Activated T-cell treated with anti-CD3 and anti-CD28 coated beads, Interleukin-2, amount 50 U/mL, for 24 hours (primary cell): Measurements from ENCODE around the gene SLC27A3.
A peak's percentile ranks its signal among the peaks of the same experiment; 100 is the strongest.

ENCODE experiments used
- DNase-seq: peaks from one replicate; pipeline ENCODE4 v3.0.0-alpha.2; 2020
- H3K27ac Mint-ChIP-seq: 2 replicates; pipeline ENCODE4 v1.8.0; 2020; ENCODE audit warnings: mild to moderate bottlenecking, mixed read lengths
- H3K27me3 Mint-ChIP-seq: 2 replicates; pipeline ENCODE4 v1.8.0; 2020; ENCODE audit warnings: mixed read lengths
- H3K36me3 Mint-ChIP-seq: 2 replicates; pipeline ENCODE4 v1.8.0; 2020; ENCODE audit warnings: low read depth, mixed read lengths
- H3K4me1 Mint-ChIP-seq: 2 replicates; pipeline ENCODE4 v1.8.0; 2020; ENCODE audit warnings: low read depth, mixed read lengths
- H3K4me3 Mint-ChIP-seq: 2 replicates; pipeline ENCODE4 v1.8.0; 2020; ENCODE audit warnings: mild to moderate bottlenecking, moderate library complexity, mixed read lengths
- H3K9me3 Mint-ChIP-seq: 2 replicates; pipeline ENCODE4 v1.8.0; 2020; ENCODE audit warnings: mixed read lengths

The SLC27A3 gene, protein sequence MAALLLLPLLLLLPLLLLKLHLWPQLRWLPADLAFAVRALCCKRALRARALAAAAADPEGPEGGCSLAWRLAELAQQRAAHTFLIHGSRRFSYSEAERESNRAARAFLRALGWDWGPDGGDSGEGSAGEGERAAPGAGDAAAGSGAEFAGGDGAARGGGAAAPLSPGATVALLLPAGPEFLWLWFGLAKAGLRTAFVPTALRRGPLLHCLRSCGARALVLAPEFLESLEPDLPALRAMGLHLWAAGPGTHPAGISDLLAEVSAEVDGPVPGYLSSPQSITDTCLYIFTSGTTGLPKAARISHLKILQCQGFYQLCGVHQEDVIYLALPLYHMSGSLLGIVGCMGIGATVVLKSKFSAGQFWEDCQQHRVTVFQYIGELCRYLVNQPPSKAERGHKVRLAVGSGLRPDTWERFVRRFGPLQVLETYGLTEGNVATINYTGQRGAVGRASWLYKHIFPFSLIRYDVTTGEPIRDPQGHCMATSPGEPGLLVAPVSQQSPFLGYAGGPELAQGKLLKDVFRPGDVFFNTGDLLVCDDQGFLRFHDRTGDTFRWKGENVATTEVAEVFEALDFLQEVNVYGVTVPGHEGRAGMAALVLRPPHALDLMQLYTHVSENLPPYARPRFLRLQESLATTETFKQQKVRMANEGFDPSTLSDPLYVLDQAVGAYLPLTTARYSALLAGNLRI

DNA sequence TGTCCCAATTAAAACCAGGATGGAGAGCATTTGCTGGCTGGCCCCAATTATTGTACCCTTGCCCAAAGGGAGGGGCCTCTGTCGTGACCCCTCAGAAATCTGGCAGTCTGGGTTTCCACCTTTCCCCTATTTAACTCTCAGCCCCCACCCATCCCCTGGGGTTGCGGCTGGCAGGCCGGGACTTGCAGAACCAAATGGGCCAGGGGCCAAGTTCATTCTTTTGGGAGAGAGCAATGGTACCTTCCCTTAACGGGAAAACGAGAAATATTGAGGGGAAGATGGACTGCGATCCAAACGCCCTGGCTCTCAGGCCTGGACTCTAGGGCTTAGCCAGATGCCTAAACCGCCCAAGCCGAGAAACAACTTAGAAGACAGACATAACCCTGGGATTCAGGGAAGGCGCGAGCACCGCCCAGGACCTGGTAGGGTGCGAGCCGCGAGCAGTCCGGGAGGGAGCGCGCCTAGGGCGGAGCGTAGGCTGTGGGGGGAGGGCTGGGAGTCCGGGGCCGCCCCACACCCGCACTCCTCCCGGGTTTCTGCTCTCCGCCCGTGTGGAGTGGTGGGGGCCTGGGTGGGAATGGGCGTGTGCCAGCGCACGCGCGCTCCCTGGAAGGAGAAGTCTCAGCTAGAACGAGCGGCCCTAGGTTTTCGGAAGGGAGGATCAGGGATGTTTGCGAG is at the start of gene SLC27A3:
TSS of gene SLC27A3 (plus strand) at position 628 of the 678 bp plus-strand sequence. CDS start 91 bp downstream, outside the sequence.
- no peak for DNase-seq
- Mint-ChIP-seq H3K4me1 (peaks cover 28% of the 10 kb centered on the region), H3K9me3 (no peaks in the 10 kb centered on the region), H3K27ac (no peak within 1 kb of the TSS), H3K27me3 (no peaks in the 10 kb centered on the region), H3K4me3 (peak within 1 kb of the TSS; percentile 75), H3K36me3 (peaks cover 39% of the 10 kb centered on the region)

DNA sequence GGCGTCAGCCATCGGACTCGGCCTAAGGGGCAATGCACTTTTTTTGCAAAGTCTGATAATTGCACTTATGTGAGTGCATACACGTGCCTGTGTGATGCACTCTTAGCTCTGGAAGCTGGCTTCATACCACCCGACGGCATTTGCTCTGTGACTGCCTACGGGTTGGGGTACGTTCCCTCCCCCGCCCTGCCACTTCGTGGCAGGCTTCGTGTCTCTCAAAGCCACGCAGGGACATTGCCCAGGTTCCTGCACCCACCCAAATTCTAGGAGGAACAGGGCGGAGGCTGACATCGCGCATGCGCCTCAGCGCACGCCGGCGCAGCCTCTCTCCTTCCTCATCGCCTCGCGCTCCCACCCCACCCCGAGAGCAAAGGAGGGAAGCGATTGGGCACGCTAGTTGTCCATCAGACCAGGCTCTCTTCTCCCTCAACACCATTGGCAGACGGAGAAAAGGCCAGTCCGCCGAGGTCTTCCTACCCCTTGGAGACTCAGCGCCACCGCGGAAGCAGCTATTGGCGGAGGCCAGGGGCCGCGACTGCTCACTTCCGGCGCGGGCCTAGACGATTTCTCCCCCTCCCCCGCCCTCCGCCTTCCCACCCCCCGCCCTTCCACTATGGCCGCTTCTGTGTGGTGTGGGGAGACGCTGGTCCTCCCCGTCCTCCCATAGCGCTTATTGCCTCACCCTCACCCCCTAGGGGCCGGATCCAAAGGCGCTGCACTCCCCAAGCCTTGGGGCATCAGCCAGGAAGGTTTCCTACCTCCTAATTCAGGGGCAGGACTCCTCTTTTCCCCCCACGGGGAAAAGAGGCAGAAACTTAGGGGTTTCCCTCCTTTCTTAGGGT is 47.5 kb upstream of the SLC27A3 start, which contains the start of gene INTS3:
TSS of gene INTS3 (plus strand) at position 588 of the 842 bp plus-strand sequence. CDS start 585 bp downstream, outside the sequence.
- Mint-ChIP-seq H3K4me3 (peak within 1 kb of the TSS; percentile 93), H3K36me3 (peaks cover 35% of the 10 kb centered on the region), H3K27ac (peak within 1 kb of the TSS; percentile 97), H3K27me3 (no peaks in the 10 kb centered on the region), H3K4me1 (peaks cover 37% of the 10 kb centered on the region), H3K9me3 (no peaks in the 10 kb centered on the region)
- DNase-seq = peak; percentile 98

DNA sequence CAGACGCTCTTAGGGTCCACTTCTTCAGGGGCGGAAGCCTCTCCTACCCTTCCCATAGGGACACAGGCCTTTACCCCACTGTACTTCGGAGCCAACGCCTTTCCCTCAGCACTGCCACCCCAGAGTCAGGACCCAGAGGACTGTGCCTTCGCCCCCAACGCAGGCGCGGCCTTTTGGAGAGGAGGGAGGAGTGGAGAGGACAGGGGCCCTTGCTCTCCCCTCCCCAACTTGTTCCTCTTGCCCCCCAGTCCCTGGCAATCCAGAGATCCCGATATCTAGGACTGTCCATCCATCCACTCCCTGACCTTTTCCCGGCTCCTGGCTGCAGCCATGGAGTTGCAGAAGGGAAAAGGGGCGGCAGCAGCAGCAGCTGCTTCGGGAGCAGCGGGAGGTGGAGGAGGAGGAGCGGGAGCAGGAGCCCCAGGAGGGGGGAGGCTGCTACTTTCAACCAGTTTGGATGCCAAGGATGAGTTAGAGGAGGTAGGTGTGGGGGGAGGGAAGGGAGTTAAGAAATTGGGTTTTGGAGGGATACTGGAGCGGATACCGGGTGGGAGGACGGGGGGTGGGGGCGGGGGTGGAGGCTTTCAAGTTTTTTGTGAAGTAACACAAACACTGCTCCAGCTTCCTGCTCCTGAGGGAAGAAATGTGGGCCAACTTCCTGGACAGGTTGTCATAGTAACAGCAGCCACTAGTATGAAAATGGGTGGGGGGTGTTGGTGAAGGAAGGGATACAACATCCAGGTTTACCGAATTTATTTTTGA is 46.7 kb upstream of the SLC27A3 start:
- Mint-ChIP-seq H3K9me3 (no peaks in the 10 kb centered on the region), H3K27ac (peak overlapping the region; percentile 97), H3K27me3 (no peaks in the 10 kb centered on the region), H3K4me1 (peaks cover 37% of the 10 kb centered on the region), H3K36me3 (peaks cover 41% of the 10 kb centered on the region), H3K4me3 (peak overlapping the region; percentile 93)
- DNase-seq = no peak

DNA sequence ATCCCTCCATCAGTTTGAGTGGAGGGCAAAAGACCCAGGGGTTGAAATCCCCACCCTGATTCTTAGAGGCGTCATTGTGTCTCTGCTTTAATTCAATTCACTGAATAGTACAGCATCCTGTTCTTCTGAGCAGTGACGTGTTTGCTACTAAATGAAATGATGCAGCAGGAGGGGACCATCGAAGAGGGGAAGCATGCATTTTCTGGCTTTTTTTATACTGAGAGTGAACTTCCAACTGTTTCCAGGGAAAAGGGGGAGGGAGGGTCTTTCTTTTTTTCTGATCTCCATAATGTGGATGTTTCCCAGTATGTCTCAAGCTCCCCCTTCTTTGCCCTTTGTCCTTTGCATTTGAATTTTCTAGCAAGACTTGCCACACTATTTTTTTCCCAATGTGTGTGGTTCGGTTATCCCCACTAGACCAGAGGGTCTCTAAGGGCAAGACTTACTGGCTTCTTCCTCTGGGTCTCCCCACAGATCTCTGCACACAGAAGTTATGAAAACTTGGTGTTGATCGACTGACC is 44.7 kb upstream of the SLC27A3 start:
- DNase-seq = no peak
- Mint-ChIP-seq H3K27me3 (no peaks in the 10 kb centered on the region), H3K9me3 (no peaks in the 10 kb centered on the region), H3K4me3 (peak overlapping the region; percentile 93), H3K4me1 (peaks cover 43% of the 10 kb centered on the region), H3K36me3 (peaks cover 61% of the 10 kb centered on the region), H3K27ac (peak overlapping the region; percentile 83)

DNA sequence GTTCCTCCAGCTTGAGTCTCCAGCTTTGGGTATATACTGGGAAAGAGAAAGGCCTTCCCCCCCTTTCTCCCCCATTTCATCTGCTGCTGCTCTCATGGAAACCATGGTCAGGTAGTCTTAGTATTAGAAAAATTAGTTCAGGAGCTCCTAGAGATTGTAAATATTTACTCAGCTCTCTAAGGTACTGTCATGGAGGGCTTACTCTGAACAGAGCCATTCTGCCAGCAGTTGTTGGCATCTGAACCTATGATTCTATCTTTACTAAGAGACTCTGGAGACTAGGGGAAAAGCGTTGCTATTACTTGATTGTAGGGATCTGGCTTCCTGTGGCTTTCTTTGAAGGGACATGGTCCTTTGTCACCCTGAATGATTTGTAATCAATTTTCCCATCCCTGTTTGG is 41.2 kb upstream of the SLC27A3 start:
- no peaks in the 10 kb centered on the region for H3K27me3 Mint-ChIP-seq
- no peak for DNase-seq
- H3K27ac Mint-ChIP-seq = no peak overlapping the region
- no peak overlapping the region for H3K4me3 Mint-ChIP-seq
- peaks cover 34% of the 10 kb centered on the region for H3K4me1 Mint-ChIP-seq
- H3K9me3 Mint-ChIP-seq = no peaks in the 10 kb centered on the region
- peaks cover 71% of the 10 kb centered on the region for H3K36me3 Mint-ChIP-seq

DNA sequence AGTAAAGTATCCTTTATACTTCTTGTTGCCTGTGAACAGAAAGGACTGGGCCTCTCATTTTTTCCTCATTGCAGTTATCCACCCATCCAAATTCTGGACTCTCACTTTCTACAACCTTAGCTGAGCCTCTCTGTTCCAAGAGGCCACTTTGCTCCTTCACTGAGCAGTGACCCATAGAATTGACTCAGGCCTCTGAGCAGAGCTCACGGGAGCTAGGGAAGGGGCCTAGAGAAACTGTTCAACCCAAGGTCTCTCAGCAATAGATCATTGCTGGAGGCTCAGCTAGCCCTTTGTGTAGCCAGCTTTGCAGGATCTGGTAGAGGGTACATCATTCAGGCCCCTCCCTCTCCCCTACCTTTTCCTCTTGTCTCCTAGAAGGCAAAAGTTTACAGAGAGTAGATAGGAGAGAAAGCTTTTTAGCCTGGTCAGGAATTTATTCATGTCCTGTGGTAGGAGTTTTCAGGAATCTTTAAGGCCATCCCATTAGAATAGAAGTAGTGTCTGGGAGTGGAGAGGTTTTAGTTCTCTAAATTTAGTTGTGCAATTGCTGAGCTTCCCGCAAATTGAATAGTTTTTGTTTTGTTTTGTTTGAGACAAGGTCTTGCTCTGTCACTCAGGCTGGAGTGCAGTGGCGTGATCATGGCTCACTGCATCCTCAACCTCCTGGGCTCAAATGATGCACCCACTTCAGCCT is 40.7 kb upstream of the SLC27A3 start:
- H3K27me3 Mint-ChIP-seq = no peaks in the 10 kb centered on the region

DNA sequence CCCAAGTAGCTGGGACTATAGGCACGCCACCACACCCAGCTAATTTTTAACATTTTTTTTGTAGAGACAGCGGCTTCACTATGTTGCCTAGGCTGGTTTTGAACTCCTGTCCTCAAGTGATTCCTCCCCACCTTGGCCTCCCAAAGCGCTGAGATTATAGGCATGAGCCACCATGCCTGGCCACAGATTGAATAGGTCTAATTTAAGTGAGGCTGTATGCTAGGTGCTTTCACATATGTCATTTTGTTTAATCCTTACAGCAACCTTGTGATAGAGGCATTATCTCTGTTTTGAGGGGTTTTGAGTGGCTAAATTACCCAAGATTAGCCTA is 40.2 kb upstream of the SLC27A3 start:
- Mint-ChIP-seq H3K9me3 (no peaks in the 10 kb centered on the region), H3K27ac (no peak overlapping the region), H3K4me3 (no peak overlapping the region), H3K4me1 (peaks cover 24% of the 10 kb centered on the region), H3K27me3 (no peaks in the 10 kb centered on the region), H3K36me3 (peaks cover 64% of the 10 kb centered on the region)
- DNase-seq = no peak

More for the DNA sequence above, 40.7 kb upstream of the SLC27A3 start:
- Mint-ChIP-seq H3K4me1 (peaks cover 28% of the 10 kb centered on the region), H3K4me3 (no peak overlapping the region), H3K27ac (no peak overlapping the region), H3K9me3 (no peaks in the 10 kb centered on the region), H3K36me3 (peaks cover 66% of the 10 kb centered on the region)
- no peak for DNase-seq

DNA sequence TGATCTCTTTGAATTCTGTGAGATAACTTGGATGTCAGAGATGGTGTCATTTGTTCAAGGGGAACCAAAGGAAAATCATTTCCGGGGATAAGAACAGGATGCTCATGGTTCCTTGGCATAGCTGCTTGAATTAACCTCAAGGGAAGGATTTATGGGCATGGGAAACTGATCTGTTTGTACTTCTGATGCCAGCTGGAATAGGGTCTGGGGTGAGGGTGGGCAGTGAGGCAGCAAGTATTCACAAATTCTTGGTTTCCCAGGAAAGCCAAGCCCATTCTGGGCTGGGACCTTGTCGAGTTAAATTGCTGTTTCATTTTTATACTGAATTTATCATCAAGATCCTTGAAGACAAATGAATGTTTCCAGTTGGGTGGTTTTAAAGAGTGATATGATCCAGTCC is 33.2 kb upstream of the SLC27A3 start:
- Mint-ChIP-seq H3K27ac (peak overlapping the region; percentile 55), H3K36me3 (peaks cover 74% of the 10 kb centered on the region), H3K4me3 (no peak overlapping the region)

DNA sequence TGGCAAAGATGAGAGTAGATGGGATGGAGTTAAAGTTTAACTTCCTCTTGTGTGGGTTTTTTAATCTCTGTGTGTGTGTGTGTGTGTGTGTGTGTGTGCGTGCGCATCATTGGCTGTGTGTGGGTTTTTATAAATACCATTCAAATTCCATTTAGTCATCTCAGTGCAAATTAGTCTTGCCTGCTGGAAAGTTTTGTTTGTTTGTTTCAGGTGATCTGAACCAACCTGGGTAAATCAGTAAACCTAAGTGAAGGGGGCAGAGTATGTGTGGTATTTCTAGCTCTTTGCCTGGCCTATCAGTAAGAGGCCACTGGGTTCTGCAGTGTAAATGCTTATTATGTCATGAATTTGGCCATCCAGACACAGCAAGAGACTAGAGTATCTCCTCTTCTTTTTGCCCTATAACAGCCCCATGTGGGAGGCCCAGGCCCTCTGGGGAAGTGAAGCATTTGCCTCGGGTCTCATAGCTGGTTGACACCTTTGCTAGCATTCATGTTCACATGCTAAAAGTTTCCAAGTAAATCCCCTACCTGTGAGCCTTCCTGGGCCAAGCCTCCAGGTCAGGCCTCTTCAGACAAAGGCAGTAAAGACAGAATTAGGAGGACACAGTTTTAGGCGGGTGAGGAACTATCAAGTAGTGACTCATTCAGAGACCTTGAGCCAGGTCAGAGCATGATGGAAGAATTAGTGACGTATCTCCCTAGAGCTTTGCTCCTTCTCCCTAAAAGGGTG is 32.6 kb upstream of the SLC27A3 start:
- Mint-ChIP-seq H3K36me3 (peaks cover 74% of the 10 kb centered on the region), H3K9me3 (no peaks in the 10 kb centered on the region), H3K27me3 (no peaks in the 10 kb centered on the region), H3K4me1 (peaks cover 25% of the 10 kb centered on the region), H3K27ac (peak overlapping the region; percentile 55), H3K4me3 (no peak overlapping the region)
- DNase-seq = no peak

More for the DNA sequence above, 33.2 kb upstream of the SLC27A3 start:
- DNase-seq = no peak
- Mint-ChIP-seq H3K27me3 (no peaks in the 10 kb centered on the region), H3K9me3 (no peaks in the 10 kb centered on the region), H3K4me1 (peaks cover 25% of the 10 kb centered on the region)

DNA sequence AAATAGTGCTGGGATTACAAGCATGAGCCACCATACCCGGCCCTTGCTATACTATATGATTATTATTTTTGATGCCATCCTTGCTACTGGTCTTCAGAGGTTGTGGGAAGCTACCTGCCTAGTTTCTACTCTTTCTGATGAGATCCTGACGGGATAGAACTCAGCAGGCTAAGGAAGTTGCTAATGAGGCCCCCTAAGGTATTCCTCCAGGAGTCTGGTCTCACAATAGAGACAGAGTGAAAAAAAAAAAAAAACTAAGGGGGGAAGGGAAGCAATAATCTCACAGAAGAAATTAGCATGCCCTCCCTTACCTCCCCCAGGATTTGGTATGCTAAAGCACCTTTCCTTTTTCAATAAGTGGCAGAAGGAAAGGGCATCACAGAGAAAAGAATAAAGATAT is 29.8 kb upstream of the SLC27A3 start:
- Mint-ChIP-seq H3K27ac (no peak overlapping the region), H3K4me1 (peaks cover 34% of the 10 kb centered on the region), H3K9me3 (no peaks in the 10 kb centered on the region), H3K36me3 (peaks cover 94% of the 10 kb centered on the region), H3K4me3 (no peak overlapping the region), H3K27me3 (no peaks in the 10 kb centered on the region)
- DNase-seq = no peak

DNA sequence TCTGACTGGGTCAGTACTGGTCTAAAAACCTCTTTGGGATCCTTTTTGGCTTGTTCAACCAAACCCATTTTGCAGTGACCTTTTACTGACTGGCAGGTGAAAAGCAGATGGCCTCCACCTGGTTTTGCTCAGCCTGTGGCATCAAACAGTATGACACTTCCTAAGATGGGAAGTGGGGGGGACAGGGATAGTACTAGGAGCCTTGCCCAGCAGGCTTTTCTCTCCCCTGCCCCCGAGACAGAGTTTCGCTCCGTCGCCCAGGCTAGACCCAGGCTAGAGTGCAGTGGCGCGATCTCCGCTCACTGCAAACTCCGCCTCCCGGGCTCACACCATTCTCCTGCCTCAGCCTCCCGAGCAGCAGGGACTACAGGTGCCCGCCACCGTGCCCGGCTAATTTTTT is 29.0 kb upstream of the SLC27A3 start:
- Mint-ChIP-seq H3K4me1 (peaks cover 34% of the 10 kb centered on the region), H3K27me3 (no peaks in the 10 kb centered on the region), H3K27ac (no peak overlapping the region), H3K36me3 (peaks cover 94% of the 10 kb centered on the region), H3K4me3 (no peak overlapping the region), H3K9me3 (no peaks in the 10 kb centered on the region)
- DNase-seq = no peak

DNA sequence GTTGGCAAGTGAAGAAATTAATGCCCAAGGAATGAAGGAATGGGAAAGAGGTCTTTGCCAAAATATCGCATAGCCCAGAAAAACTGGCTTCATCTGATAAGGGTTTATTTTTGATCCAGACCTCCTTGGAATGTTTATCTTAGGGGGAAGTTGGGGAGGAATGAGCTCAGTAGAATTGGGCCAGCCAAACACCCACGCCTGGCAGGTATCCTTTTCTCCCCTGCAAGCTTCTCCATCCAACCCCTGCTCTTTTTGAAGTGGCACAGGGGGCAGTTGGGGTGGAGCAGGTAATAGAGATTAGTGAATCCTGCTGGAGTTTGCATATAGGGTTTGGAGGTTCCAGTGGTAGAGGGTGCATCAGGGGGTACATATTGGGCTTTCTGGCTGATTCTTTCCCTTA is 26.3 kb upstream of the SLC27A3 start:
- Mint-ChIP-seq H3K4me1 (peaks cover 13% of the 10 kb centered on the region), H3K27me3 (no peaks in the 10 kb centered on the region), H3K4me3 (no peak overlapping the region), H3K27ac (no peak overlapping the region), H3K36me3 (peaks cover 90% of the 10 kb centered on the region), H3K9me3 (no peaks in the 10 kb centered on the region)
- DNase-seq = no peak
